HUDEP-2 (cell line): ENCODE measurements around the gene RBM45.
"Not testable (repeated sequence)": the region's sequence is repeated elsewhere in the genome, so short reads cannot be mapped to it uniquely, and the experiment has no call there.

Experiments used
- DNase-seq, 76 experiments: peaks; one replicate each; lab custom pipeline; 2025; ENCODE audit not compliant: unreplicated experiment in 76 of 76; lab: John Stamatoyannopoulos, UW

The RBM45 gene

GRCh38 chr2:178112202-178113152 is at the start of gene RBM45:
Gene RBM45 (plus strand): TSS chr2:178112437. CDS start chr2:178112547, 110 bp downstream.
- peak; percentile 36 to 90 (median 81) for DNase-seq

DNA sequence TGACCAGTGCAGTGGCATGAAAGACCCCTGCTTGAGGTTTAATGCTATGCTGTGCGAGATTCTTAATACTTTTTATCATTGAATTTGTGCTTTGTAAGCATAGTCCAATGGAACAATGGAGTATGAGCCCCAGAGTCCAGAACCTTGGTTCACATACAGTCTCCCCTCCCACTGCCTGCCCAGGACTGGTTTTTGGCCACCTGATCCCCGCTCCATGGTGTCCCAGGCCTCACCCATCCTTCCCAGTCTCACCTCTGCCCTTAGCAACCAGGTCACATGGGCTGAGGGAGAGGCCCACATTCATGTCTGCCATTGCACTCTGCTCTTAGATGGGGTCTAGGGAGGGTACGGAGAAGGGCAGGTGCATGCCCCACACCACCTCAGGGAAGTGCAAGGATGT is 45.9 kb upstream of the RBM45 start:
- DNase-seq = no peak

DNA sequence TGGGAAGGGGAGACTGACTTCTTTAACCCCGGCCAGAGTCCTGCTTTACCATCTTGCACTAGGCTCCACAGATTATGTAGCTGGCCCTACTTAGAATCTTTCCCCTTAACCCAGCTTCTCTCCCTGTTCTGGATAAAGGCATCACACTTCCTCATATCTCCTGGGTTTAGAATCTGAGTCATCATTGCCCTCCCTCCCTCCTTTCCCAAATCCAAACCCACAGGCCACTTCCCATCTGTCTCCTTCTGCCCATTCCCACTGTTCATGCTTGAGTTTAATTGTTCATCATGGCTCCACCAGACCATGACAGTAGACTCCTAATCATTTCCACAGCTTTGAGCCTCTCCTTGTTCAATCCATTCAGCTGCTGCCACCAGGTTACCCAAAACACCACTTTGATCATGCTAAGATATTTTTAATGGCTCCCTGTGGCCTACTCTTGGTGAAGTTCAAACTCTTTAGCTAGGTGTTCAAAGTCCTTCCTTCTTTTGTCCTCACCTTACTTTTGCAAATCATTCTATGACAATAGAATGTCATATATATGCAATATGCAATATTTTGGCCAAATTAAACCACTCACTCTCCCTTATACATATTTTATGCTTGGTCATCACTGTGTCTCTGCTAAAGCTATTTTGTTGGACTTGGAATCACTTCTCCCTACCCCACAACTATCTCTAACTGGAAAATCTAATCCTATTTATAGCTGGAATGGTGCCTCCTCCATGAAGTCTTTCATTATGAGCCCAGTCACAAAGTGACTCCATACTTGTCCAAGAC is 45.2 kb upstream of the RBM45 start:
- DNase-seq = no peak

DNA sequence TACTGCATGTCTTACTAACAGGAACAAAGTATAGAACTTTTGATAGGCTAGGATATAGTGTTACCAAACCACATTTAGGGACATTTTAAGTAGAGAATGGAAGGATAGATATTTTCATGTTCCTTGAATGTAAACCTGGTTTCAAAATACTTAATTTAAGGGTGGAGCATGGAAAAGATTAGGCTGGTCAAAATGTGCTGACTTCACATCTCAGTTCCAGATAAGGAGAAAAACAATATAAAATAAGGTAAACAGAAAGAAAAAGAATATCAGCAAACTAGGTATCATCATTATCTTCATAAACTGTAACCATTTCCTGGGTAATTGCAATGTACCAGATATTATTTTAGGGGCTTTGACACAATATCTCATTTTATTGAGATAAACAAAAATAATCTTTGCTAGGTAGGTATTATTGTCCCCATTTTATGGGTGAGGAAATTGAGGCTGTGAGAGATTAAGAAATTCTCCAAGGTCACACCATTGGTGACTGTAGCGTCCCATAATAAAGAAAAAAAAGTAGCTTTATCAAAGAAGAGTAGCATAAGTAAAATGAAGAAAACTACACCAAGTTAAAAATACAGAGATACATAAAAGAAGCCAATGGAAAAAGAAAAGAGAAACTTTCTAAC is 43.3 kb upstream of the RBM45 start:
- DNase-seq = no peak

DNA sequence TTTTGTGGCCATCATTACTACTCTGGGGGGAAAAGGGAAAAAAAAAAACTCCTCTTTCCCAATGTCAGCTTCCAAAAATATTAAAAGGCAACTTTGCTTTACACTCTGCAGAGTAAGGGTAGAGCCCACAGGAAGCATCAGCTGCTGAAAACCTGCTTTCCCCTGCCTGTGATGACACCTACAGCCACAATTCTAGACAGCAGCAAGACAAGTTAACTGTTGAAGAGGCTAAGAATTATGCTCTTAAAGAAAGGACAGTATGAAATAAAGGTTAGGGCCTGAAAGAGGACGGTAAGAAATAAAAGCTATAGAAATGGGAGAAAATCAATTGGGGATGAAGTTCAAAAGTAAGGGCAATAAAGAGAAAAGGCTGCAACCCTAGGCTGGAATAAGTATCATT is 42.7 kb upstream of the RBM45 start:
- no peak for DNase-seq

DNA sequence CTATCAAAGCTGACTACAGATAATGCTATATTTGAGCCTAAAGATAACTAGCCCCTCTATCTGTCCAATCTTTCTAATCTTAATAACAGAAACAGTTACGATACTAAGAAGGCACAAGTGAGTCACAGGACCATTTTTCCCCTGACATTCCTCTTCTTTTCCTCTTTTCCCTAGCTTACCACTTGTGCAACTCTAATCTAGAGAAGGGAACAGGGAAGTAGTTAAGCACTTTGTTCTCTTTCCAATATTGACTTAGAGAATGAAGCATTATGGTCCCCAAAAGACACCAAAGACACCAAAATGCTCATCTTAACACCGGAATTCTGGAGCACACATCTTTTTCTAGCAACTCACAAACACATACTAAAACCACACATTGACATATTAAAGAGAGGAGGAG is 41.4 kb upstream of the RBM45 start:
- DNase-seq = no peak

GRCh38 chr2:178072000-178072382 is 40.2 kb upstream of the RBM45 start:
- no peak for DNase-seq

GRCh38 chr2:178072383-178073301 is 39.6 kb upstream of the RBM45 start, which contains the start of gene PDE11A:
Gene PDE11A (minus strand): TSS chr2:178072777. CDS start chr2:178072437, 340 bp downstream.
- peak in 30 of 76 experiments; percentile 2 to 51 (median 11) for DNase-seq

GRCh38 chr2:178074123-178075005 is 37.9 kb upstream of the RBM45 start:
- peak in 1 of 76 experiments; percentile 1 for DNase-seq

DNA sequence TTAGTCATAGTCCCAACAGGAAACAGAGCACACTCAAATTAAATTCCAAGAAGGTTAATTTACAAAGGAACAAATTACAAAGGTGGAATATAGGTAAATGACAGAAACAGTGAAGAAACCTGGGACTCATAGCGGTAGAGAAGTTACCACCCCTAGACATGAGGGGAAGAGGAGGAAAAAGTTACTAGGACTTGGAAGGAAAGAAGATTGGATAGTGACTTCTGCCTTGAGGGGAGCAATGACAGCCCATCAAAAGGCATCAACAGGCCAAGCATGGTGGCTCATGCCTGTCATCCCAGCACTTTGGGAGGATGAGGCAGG is 37.3 kb upstream of the RBM45 start:
- DNase-seq = no peak

DNA sequence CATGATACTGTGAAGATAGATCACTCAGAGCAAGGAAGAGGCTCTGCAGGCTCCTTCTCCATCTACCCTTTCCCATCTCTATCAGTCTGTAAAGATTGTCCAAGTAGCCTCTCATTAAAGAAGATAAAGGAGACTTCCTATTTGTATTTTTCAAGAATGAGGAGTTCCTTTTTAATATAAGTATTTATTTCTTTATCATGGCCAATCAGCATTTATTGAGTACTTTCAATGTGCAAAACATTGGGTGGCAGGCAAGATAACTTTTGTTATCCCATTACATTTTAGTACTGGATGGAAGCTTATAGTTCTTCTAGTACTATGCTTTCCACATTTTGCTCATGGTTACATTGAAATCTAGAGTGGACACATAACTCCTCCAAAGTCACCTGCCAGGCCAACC is 36.1 kb upstream of the RBM45 start:
- no peak for DNase-seq

- DNase-seq = not testable (repeated sequence)
Measured at GRCh38 chr2:178079279-178079678, 33.0 kb upstream of the RBM45 start.

DNA sequence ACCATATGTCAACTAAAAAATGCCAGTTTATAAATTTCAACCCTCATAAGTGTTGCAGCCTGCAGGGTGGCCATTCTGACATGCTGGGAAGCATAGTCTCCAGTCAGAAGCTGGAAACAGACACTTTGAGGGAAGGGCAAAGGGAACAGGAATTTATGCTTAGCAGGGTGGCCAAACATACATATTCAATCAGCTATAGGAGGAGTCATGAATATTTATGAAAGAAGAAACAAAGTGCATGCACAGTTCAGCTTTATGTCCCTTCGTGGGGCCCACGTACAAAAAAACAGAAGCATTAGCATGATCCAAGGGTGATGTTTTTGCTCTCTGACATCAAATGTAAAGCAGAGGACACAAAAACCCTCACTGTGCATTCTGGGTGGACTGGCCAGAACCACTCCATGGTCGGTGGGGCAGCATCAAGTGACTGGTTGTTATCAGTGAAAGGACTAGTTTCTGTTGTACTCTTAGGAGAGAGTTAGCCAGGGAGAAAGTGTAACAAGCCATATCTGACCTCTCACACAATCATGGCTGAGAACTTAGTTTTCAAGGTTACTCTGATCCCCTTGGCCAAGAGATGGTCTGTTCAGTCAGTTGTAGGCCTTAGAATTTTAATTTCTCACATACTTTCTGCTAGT is 29.7 kb upstream of the RBM45 start:
- DNase-seq = no peak

DNA sequence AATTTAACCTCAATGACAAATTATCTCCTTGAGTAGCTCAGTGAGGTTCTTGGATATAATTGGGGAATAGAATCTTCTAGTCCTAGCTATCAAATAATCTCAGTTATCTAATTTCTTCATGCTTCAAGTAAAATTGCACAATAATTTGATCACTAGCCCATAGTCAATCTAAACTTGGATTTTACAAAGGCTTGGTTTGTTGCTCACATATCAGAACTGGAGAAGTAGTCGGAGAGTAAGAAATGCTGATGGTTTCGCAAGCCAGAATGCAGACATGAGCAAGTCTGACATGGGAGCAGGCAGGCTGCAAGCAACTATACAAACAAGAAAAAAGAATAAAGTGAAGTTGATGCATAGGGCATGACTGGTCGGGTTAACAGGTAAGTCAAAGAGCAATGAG is 28.0 kb upstream of the RBM45 start:
- no peak for DNase-seq

DNA sequence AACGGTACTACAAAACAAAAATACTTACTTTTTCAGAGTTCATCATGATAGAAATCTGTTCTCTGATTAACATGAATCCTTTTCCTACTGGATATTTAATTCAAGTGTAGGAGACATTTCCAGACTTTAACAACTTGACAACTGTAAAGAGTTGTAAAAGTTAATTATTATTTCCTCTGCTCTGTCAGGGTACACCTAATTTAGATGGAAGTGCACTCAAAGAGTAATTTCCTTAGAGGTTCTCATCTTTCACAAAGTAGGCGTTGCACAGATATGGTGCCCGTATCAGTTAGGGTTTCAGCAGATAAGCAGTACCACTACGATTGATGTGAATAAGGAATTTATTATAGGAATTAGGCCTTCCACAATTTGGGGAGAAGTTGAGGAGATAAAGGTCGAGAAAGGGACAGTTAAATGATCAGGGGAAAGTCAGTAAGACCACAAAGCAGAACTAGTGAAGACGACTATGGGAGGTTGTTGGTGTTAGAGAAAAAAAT is 23.4 kb upstream of the RBM45 start:
- no peak for DNase-seq

- no peak for DNase-seq
Measured at GRCh38 chr2:178093471-178093870, 18.8 kb upstream of the RBM45 start.

GRCh38 chr2:178101321-178102079 is 10.7 kb upstream of the RBM45 start:
- DNase-seq = peak in 1 of 76 experiments; percentile 20

DNA sequence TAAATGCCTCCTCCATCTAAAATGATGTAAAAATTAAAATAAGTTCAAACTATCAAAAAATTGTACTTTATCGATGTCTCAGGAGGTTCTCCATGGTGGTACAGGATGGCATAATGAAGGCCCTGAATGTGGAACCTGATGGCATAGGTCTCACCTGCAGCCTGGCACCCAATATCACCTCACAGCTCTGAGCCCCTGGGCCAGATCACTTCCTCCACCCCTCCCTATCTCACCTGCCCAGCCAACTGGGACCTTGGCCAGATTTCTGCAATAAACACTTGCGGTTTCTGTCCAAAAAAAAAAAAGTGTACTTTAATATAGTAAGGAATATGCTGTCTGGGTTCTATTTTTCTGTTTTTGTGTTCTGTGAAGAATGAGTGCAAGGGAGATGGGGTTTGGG is 6.7 kb upstream of the RBM45 start:
- no peak for DNase-seq
